Panc1 (cell line): ENCODE results near the gene BRMS1L. TPM values are rescaled to one million over a fixed set of nuclear protein-coding genes. Genes with fewer than 3 reads are reported as not detected.

ENCODE experiments used
- ATAC-seq: fragments of 200-7000 bp; cut with Tn5 transposase; 2 replicates; pipeline ENCODE4 v1.9.1; 2020; ENCODE audit warnings: mild to moderate bottlenecking, moderate library complexity
- BruUV-seq: library from RNA; stranded (reverse); fragments of 400-500 nt; replicated peaks from 2 replicates; lab custom pipeline; 2021; lab: Mats Ljungman, UMichigan
- CTCF ChIA-PET: fragments of 300-600 bp; sonication (Branson Sonifier 250); formaldehyde crosslinking; loops from one replicate; lab custom pipeline; 2022; ENCODE audit warnings: antibody characterized with exemption; lab: Charles Lee
- POLR2A ChIA-PET: fragments of 300-600 bp; sonication (Branson Sonifier 250); formaldehyde crosslinking; loops from one replicate; lab custom pipeline; 2022; ENCODE audit warnings: antibody characterized with exemption; lab: Charles Lee
- DNase-seq: peaks from one replicate; pipeline ENCODE4 v3.0.0-alpha.2; 2010; ENCODE audit warnings: low read depth, low spot score
- H3K27ac ChIP-seq: 2 replicates; pipeline ENCODE4 v1.5.1; 2011; ENCODE audit warnings: mild to moderate bottlenecking, low read length, inconsistent platforms
- H3K27me3 ChIP-seq: fragments of 200-500 bp; sonication (Bioruptor generic); 2 replicates; pipeline ENCODE4 v1.6.0; 2014; ENCODE audit warnings: low read length, inconsistent platforms; ENCODE audit not compliant: control insufficient read depth, insufficient read depth
- H3K36me3 ChIP-seq: fragments of 200-500 bp; sonication (Bioruptor generic); 2 replicates; pipeline ENCODE4 v1.5.1; 2014; ENCODE audit warnings: inconsistent platforms, mild to moderate bottlenecking, low read length, moderate library complexity; ENCODE audit not compliant: control insufficient read depth, insufficient read depth
- H3K4me1 ChIP-seq: 2 replicates; pipeline ENCODE4 v1.5.1; 2011; ENCODE audit warnings: inconsistent platforms, mild to moderate bottlenecking, low read length, moderate library complexity; ENCODE audit not compliant: control insufficient read depth, insufficient read depth
- H3K4me3 ChIP-seq, 2 experiments: 2 replicates each; pipeline ENCODE4 v1.5.1; 2011 to 2012; ENCODE audit warnings: low read depth in 2 of 2, low read length in 2 of 2, mild to moderate bottlenecking in 2 of 2, inconsistent platforms in 1 of 2, moderate library complexity in 1 of 2
- H3K9me3 ChIP-seq: fragments of 200-500 bp; sonication (Bioruptor generic); 2 replicates; pipeline ENCODE4 v1.5.1; 2014; ENCODE audit warnings: low read depth, mild to moderate bottlenecking, inconsistent platforms, low read length, moderate library complexity; ENCODE audit not compliant: control insufficient read depth, insufficient read depth
- CTCF ChIP-seq: fragments of 450-650 bp; IDR thresholded peaks from 2 replicates; pipeline ENCODE4 v1.5.1; 2017; ENCODE audit warnings: mild to moderate bottlenecking
- POLR2AphosphoS5 ChIP-seq: IDR thresholded peaks from 2 replicates; pipeline ENCODE4 v1.6.1; 2012; ENCODE audit warnings: mild to moderate bottlenecking, low read depth, low read length, moderate library complexity
- REST ChIP-seq, 2 experiments: IDR thresholded peaks; 2 replicates each; pipeline ENCODE4 v1.6.1; 2011 to 2012; ENCODE audit warnings: low read depth in 2 of 2, control low read depth in 1 of 2, low read length in 1 of 2, mild to moderate bottlenecking in 1 of 2, moderate library complexity in 1 of 2; ENCODE audit not compliant: insufficient read depth in 1 of 2
- SIN3A ChIP-seq: IDR thresholded peaks from 2 replicates; pipeline ENCODE4 v1.6.1; 2012; ENCODE audit warnings: low read depth, mild to moderate bottlenecking, low read length, moderate library complexity, borderline replicate concordance; ENCODE audit not compliant: insufficient read depth
- TCF7L2 ChIP-seq: IDR thresholded peaks from 2 replicates; pipeline ENCODE4 v1.6.1; 2011; ENCODE audit warnings: mild to moderate bottlenecking, low read depth, low read length, inconsistent platforms
- in situ Hi-C: cut with HindIII; loops from 2 replicates; pipeline ENCODE4 v1.10.0; 2016; ENCODE audit warnings: low sequenced_read_pairs, low pct_unique_long_range_greater_than_20kb
- intact Hi-C: fragments of 100-400 bp; cut with micrococcal nuclease; formaldehyde crosslinking; loops from one replicate; pipeline ENCODE4 v1.10.0; 2022; ENCODE audit not compliant: unreplicated experiment
- total RNA-seq: library from RNA; stranded (reverse); gene quantifications from one replicate; pipeline ENCODE4 v1.2.1, GENCODE V29; 2021; ENCODE audit not compliant: unreplicated experiment

Gene BRMS1L
- total RNA-seq, 1 experiment from 2014 or later = 10.5 TPM

- ATAC-seq (no peak), DNase-seq (no peak)
- H3K4me1 ChIP-seq = peaks cover 7% of the 10 kb centered on the region
- in situ Hi-C loops (no loop called here), intact Hi-C loops (no loop called here)
- POLR2A ChIA-PET = no interaction called here
- CTCF ChIA-PET = no interaction called here
- H3K4me3 ChIP-seq = peak overlapping the region in 1 of 2 experiments; percentile 63; a peak in 2 of 4 replicates
- H3K27ac ChIP-seq = peak overlapping the region; percentile 34; the same call in 1 of the 2 replicates
- no peaks in the 10 kb centered on the region for H3K36me3 ChIP-seq
- BruUV-seq = no TSS peak
- H3K27me3 ChIP-seq = no peaks in the 10 kb centered on the region
- no peak for TF ChIP-seq REST (IDR thresholded peaks at IDR 0.05; ENCODE audit: insufficient read depth in 1 of 2, low read depth in 2 of 2, low read length in 1 of 2)
- TF ChIP-seq SIN3A = no peak
- TF ChIP-seq POLR2AphosphoS5 = no peak
- TF ChIP-seq TCF7L2 = no peak
- no peak for TF ChIP-seq CTCF
- no peaks in the 10 kb centered on the region for H3K9me3 ChIP-seq
These were observed 1.7 kb downstream of the BRMS1L start for GRCh38 chr14:35827678-35828472.

GRCh38 chr14:35829449-35829848 lies 3.3 kb downstream of the BRMS1L start:
- ChIA-PET POLR2A (no interaction called here), CTCF (no interaction called here)
- Histone ChIP-seq H3K4me3 (no peak overlapping the region), H3K9me3 (no peaks in the 10 kb centered on the region), H3K27me3 (no peaks in the 10 kb centered on the region), H3K36me3 (peaks cover 3% of the 10 kb centered on the region; the same call in 1 of the 2 replicates), H3K4me1 (peaks cover 7% of the 10 kb centered on the region), H3K27ac (no peak overlapping the region)
- intact Hi-C loops = no loop called here
- BruUV-seq = no TSS peak
- TF ChIP-seq REST (IDR thresholded peaks at IDR 0.05; ENCODE audit: insufficient read depth in 1 of 2, low read depth in 2 of 2, low read length in 1 of 2) (no peak), POLR2AphosphoS5 (no peak)
- in situ Hi-C loops = no loop called here
- DNase-seq = no peak
- ATAC-seq = no peak
